ENCODE results near the gene ZNF765.
"Not testable (repeated sequence)": the region's sequence is repeated elsewhere in the genome, so short reads cannot be mapped to it uniquely, and the experiment has no call there.

ZNF765 gene

GRCh38 chr19:53424968-53425597, 30.1 kb downstream of the ZNF765 start:
- Histone ChIP-seq H3K4me2 (ENCODE audit: low read depth, low read length, poor library complexity, severe bottlenecking) (no peak overlapping the region), H3K9me2 (replicated peaks; ENCODE audit: insufficient read depth, low read length) (no peaks in the 10 kb centered on the region), H3K27me3 (ENCODE audit: low read length) (no peaks in the 10 kb centered on the region), H3K4me3 (ENCODE audit: insufficient read depth, low read length, poor library complexity, severe bottlenecking) (no peak overlapping the region), H3F3A (ENCODE audit: insufficient read depth) (no peaks in the 10 kb centered on the region), H3K36me3 (ENCODE audit: low read length) (no peaks in the 10 kb centered on the region), H4K20me1 (ENCODE audit: low read depth, low read length) (no peaks in the 10 kb centered on the region), H3K9me3 (ENCODE audit: insufficient read depth, low read length) (no peaks in the 10 kb centered on the region), H2AFZ (ENCODE audit: low read depth, low read length, severe bottlenecking) (no peak overlapping the region), H3K9ac (ENCODE audit: low read length) (no peak overlapping the region), H3K79me2 (ENCODE audit: insufficient read depth, low read length) (no peaks in the 10 kb centered on the region), H3K27ac (ENCODE audit: low read depth, low read length) (no peak overlapping the region)
- TF ChIP-seq, protein P1, sequence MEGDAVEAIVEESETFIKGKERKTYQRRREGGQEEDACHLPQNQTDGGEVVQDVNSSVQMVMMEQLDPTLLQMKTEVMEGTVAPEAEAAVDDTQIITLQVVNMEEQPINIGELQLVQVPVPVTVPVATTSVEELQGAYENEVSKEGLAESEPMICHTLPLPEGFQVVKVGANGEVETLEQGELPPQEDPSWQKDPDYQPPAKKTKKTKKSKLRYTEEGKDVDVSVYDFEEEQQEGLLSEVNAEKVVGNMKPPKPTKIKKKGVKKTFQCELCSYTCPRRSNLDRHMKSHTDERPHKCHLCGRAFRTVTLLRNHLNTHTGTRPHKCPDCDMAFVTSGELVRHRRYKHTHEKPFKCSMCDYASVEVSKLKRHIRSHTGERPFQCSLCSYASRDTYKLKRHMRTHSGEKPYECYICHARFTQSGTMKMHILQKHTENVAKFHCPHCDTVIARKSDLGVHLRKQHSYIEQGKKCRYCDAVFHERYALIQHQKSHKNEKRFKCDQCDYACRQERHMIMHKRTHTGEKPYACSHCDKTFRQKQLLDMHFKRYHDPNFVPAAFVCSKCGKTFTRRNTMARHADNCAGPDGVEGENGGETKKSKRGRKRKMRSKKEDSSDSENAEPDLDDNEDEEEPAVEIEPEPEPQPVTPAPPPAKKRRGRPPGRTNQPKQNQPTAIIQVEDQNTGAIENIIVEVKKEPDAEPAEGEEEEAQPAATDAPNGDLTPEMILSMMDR (IDR thresholded peaks at IDR 0.05; ENCODE audit: insufficient read depth, low read length, poor library complexity, severe bottlenecking) = peak; percentile 57
- no peak for TF ChIP-seq EZH2phosphoT487 (conservative IDR thresholded peaks at IDR 0.05; ENCODE audit: low read length)

- Histone ChIP-seq H3K4me2 (ENCODE audit: low read depth, low read length, poor library complexity, severe bottlenecking) (peak within 1 kb of the TSS; percentile 68), H3K27me3 (ENCODE audit: low read length) (no peaks in the 10 kb centered on the region), H3K9ac (ENCODE audit: low read length) (peak within 1 kb of the TSS; percentile 96), H3K4me3 (ENCODE audit: insufficient read depth, low read length, poor library complexity, severe bottlenecking) (peak within 1 kb of the TSS; percentile 93), H3K79me2 (ENCODE audit: insufficient read depth, low read length) (peaks cover 27% of the 10 kb centered on the region), H3K27ac (ENCODE audit: low read depth, low read length) (peak within 1 kb of the TSS; percentile 27; the same call in 1 of the 2 replicates), H4K20me1 (ENCODE audit: low read depth, low read length) (no peaks in the 10 kb centered on the region), H3F3A (ENCODE audit: insufficient read depth) (no peaks in the 10 kb centered on the region), H3K36me3 (ENCODE audit: low read length) (peaks cover 26% of the 10 kb centered on the region), H3K9me2 (replicated peaks; ENCODE audit: insufficient read depth, low read length) (no peaks in the 10 kb centered on the region), H2AFZ (ENCODE audit: low read depth, low read length, severe bottlenecking) (peak within 1 kb of the TSS; percentile 88), H3K9me3 (ENCODE audit: insufficient read depth, low read length) (no peaks in the 10 kb centered on the region)
- TF ChIP-seq, protein P1 (IDR thresholded peaks at IDR 0.05; ENCODE audit: insufficient read depth, low read length, poor library complexity, severe bottlenecking) = no peak
- TF ChIP-seq EZH2phosphoT487 (conservative IDR thresholded peaks at IDR 0.05; ENCODE audit: low read length) = no peak
Observed at GRCh38 chr19:53431399-53432087, 36.6 kb downstream of the ZNF765 start, which contains the start of gene ZNF761. ZNF761 (plus strand) TSS chr19:53431984; CDS start chr19:53447269, 15,285 bp downstream.

GRCh38 chr19:53432088-53432661, 37.2 kb downstream of the ZNF765 start:
- Histone ChIP-seq H3K36me3 (ENCODE audit: low read length) (peaks cover 30% of the 10 kb centered on the region), H3K9me3 (ENCODE audit: insufficient read depth, low read length) (no peaks in the 10 kb centered on the region), H3K27ac (ENCODE audit: low read depth, low read length) (peak overlapping the region; percentile 27; the same call in 1 of the 2 replicates), H3K4me3 (ENCODE audit: insufficient read depth, low read length, poor library complexity, severe bottlenecking) (peak overlapping the region; percentile 93), H2AFZ (ENCODE audit: low read depth, low read length, severe bottlenecking) (peak overlapping the region; percentile 72), H3K4me2 (ENCODE audit: low read depth, low read length, poor library complexity, severe bottlenecking) (peak overlapping the region; percentile 68), H4K20me1 (ENCODE audit: low read depth, low read length) (no peaks in the 10 kb centered on the region), H3K27me3 (ENCODE audit: low read length) (no peaks in the 10 kb centered on the region), H3K9me2 (replicated peaks; ENCODE audit: insufficient read depth, low read length) (no peaks in the 10 kb centered on the region), H3K9ac (ENCODE audit: low read length) (peak overlapping the region; percentile 96), H3K79me2 (ENCODE audit: insufficient read depth, low read length) (peaks cover 27% of the 10 kb centered on the region), H3F3A (ENCODE audit: insufficient read depth) (no peaks in the 10 kb centered on the region)
- TF ChIP-seq EZH2phosphoT487 (conservative IDR thresholded peaks at IDR 0.05; ENCODE audit: low read length) = no peak
- TF ChIP-seq, protein P1 (IDR thresholded peaks at IDR 0.05; ENCODE audit: insufficient read depth, low read length, poor library complexity, severe bottlenecking) = no peak

DNA sequence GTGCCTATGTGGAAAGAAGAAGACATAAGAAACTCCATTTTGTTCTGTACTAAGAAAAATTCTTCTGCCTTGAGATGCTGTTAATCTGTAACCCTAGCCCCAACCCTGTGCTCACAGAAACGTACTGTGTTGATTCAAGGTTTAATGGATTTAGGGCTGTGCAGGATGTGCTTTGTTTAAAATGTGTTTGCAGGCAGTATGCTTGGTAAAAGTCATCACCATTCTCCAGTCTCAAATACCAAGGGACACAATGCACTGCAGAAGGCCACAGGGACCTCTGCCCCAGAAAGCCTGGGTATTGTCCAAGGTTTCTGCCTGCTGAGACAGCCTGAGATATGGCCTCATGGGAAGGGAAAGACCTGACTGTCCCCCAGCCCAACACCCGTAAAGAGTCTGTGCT, 48.9 kb downstream of the ZNF765 start:
- H3K4me2 ChIP-seq (ENCODE audit: low read depth, low read length, poor library complexity, severe bottlenecking); H3K27me3 ChIP-seq (ENCODE audit: low read length); H3K9ac ChIP-seq (ENCODE audit: low read length); H3K27ac ChIP-seq (ENCODE audit: low read depth, low read length); H3K9me3 ChIP-seq (ENCODE audit: insufficient read depth, low read length); H3K4me3 ChIP-seq (ENCODE audit: insufficient read depth, low read length, poor library complexity, severe bottlenecking); H3K9me2 ChIP-seq (replicated peaks; ENCODE audit: insufficient read depth, low read length); H3F3A ChIP-seq (ENCODE audit: insufficient read depth); H3K79me2 ChIP-seq (ENCODE audit: insufficient read depth, low read length); H4K20me1 ChIP-seq (ENCODE audit: low read depth, low read length); H2AFZ ChIP-seq (ENCODE audit: low read depth, low read length, severe bottlenecking): not testable (repeated sequence)
- peaks cover 32% of the 10 kb centered on the region for H3K36me3 ChIP-seq (ENCODE audit: low read length)

- not testable (repeated sequence) for H3K4me2 ChIP-seq (ENCODE audit: low read depth, low read length, poor library complexity, severe bottlenecking); H3K27me3 ChIP-seq (ENCODE audit: low read length); H3K79me2 ChIP-seq (ENCODE audit: insufficient read depth, low read length); H2AFZ ChIP-seq (ENCODE audit: low read depth, low read length, severe bottlenecking); H3K4me3 ChIP-seq (ENCODE audit: insufficient read depth, low read length, poor library complexity, severe bottlenecking); H3K9me3 ChIP-seq (ENCODE audit: insufficient read depth, low read length); H3K9me2 ChIP-seq (replicated peaks; ENCODE audit: insufficient read depth, low read length); H3F3A ChIP-seq (ENCODE audit: insufficient read depth); H3K9ac ChIP-seq (ENCODE audit: low read length); H3K27ac ChIP-seq (ENCODE audit: low read depth, low read length); H4K20me1 ChIP-seq (ENCODE audit: low read depth, low read length)
- peaks cover 43% of the 10 kb centered on the region for H3K36me3 ChIP-seq (ENCODE audit: low read length)
Observed at GRCh38 chr19:53447196-53447595, 52.2 kb downstream of the ZNF765 start.
